ENCODE measurements around the gene MST1R. TPM values are rescaled to one million over a fixed set of nuclear protein-coding genes. Genes with fewer than 3 reads are reported as not detected.
"Not testable (repeated sequence)": the region's sequence is repeated elsewhere in the genome, so short reads cannot be mapped to it uniquely, and the experiment has no call there.

Gene MST1R
- total RNA-seq, 2 experiments from 2014 or later, result 1.7 to 2.9 TPM

- Mint-ChIP-seq H3K36me3 (peaks cover 5% of the 10 kb centered on the region), H3K4me1 (peaks cover 22% of the 10 kb centered on the region), H3K27ac (peak overlapping the region; percentile 80), H3K27me3 (no peaks in the 10 kb centered on the region), H3K4me3 (peak overlapping the region; percentile 62), H3K9me3 (no peaks in the 10 kb centered on the region)
- DNase-seq, result peak; percentile 69
- peak; percentile 34 for ATAC-seq (ENCODE audit: low read depth)
- POLR2A ChIA-PET, result interaction anchor here (0.5 to 1.8 kb wide), 5 partner anchors 23 to 176 kb away, joined by 3 to 7 read pairs (median 4); partner anchors contain the start of genes INKA1 and MON1A
Observed at GRCh38 chr3:49906073-49906743, 2.5 kb upstream of the MST1R start.

DNA sequence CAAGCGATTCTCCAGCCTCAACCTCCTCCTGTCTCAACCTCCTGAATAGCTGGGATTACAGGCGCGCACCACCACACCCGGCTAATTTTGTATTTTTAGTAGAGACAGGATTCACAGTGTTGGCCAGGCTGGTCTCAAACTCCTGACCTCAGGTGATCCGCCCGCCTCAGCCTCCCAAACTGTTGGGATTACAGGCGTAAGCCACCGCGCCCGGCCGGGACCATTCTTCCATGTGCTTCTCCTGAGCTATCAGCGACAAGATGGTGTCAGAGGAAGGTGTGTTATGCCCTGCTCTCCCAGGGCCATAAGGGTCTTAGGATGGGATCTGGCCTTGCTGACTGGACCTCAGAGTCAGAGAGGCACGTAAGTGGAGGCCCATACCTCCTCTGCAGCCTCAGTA, 775 bp upstream of the MST1R start:
- ATAC-seq (ENCODE audit: low read depth); DNase-seq; H3K36me3 Mint-ChIP-seq; H3K27me3 Mint-ChIP-seq; H3K9me3 Mint-ChIP-seq: not testable (repeated sequence)
- POLR2A ChIA-PET, result interaction anchor here (0.6 to 1.8 kb wide), 5 partner anchors 25 to 185 kb away, joined by 3 to 7 read pairs (median 6); partner anchors contain the start of genes AMIGO3, INKA1, MON1A and RBM6
- peaks cover 24% of the 10 kb centered on the region for H3K4me1 Mint-ChIP-seq
- H3K27ac Mint-ChIP-seq, result peak overlapping the region; percentile 95
- peak overlapping the region; percentile 96 for H3K4me3 Mint-ChIP-seq

DNA sequence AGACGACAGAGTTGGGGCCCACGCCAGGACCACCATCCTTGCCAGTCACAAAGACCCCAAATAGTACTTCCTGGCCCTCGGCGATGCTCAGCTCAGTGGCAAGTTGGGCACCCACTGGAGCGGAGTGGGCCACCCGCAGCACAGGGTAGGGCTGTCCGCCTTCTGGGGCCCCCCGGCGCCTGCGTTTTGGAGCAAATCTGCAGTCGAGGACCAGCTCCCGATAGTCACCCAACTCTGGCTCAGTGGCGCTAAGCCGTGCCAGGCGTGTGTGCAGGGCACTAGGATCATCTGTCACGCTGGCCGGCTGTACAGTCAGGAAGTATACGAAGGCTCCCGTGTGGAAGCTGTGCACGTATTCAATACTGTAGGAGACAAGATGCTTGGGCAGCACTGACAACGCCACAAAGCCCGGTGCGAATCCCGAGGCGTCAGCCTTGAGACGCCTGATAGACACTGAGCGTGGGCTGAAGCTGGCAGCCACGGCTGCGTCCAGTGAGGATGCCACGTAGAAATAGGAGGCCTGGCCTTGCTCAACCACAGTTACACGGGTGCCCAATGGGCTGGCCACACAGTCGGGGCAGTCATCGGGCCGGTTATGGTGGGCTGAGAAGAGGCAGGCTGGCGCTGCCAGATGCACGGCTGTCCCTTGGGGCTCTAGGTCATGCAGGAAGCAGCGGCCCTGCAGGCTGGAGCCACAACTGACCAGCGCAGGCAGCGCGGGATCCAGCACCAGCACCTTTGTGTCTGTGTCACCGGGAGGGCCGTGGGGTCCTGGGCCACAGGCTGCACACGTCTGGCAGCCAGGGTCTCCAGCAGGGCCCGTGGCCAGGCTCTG, 945 bp downstream of the MST1R start:
- ATAC-seq (ENCODE audit: low read depth), result no peak

GRCh38 chr3:49901366-49902339, 2.0 kb downstream of the MST1R start:
- DNase-seq (no peak), ATAC-seq (ENCODE audit: low read depth) (no peak)
- H3K27ac Mint-ChIP-seq, result no peak overlapping the region
- H3K9me3 Mint-ChIP-seq, result no peaks in the 10 kb centered on the region
- H3K4me1 Mint-ChIP-seq, result peaks cover 20% of the 10 kb centered on the region
- peaks cover 2% of the 10 kb centered on the region for H3K36me3 Mint-ChIP-seq
- POLR2A ChIA-PET, result interaction anchor here (0.6 to 1.3 kb wide), 3 partner anchors 12 to 1202 kb away, joined by 3 to 4 read pairs (median 3); partner anchors contain the start of gene MON1A
- H3K4me3 Mint-ChIP-seq, result no peak overlapping the region
- H3K27me3 Mint-ChIP-seq, result no peaks in the 10 kb centered on the region

More for the DNA sequence above, 945 bp downstream of the MST1R start:
- peaks cover 24% of the 10 kb centered on the region for H3K4me1 Mint-ChIP-seq
- no peaks in the 10 kb centered on the region for H3K9me3 Mint-ChIP-seq
- no peaks in the 10 kb centered on the region for H3K27me3 Mint-ChIP-seq
- H3K36me3 Mint-ChIP-seq, result peaks cover 2% of the 10 kb centered on the region
- H3K27ac Mint-ChIP-seq, result no peak overlapping the region
- DNase-seq, result no peak
- POLR2A ChIA-PET, result interaction anchor here (0.6 to 1.1 kb wide), 3 partner anchors 27 to 1203 kb away, joined by 3 to 4 read pairs (median 4); partner anchors contain the start of gene MON1A
- peak overlapping the region; percentile 96 for H3K4me3 Mint-ChIP-seq

DNA sequence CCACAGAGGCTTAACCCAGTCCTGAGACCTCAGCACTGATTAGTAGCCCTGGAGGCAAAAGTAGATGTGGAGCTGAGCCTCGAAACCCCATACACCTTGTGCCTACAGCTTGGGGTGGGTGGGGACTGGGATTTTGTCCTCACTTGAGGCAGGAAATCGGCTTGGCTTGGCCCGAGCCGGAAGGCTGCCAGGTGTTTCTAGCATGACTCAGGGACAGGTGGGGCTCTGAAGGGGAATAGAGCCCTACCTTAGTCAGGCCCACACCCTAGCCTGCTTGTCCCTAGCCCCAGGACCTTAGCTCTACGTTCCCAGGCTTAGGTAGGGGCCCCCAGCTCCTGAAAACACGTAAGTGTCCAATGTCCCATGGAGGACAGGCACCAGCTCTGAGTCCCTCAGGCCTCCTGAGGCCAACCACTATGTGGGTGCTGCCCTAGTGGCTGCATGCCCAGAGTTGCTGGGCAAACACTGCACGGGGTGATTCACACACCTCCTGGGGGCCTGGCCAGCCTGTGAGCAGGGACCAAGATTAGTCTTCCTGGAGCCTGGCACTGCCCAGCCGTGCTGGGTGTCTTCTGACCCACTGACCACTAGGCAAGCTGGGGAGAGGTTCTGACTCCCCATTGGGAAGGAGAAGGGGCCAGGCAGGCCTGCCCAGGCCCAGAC, 3.1 kb downstream of the MST1R start:
- no peak overlapping the region for H3K27ac Mint-ChIP-seq
- peaks cover 12% of the 10 kb centered on the region for H3K4me1 Mint-ChIP-seq
- no peak overlapping the region for H3K4me3 Mint-ChIP-seq
- no peaks in the 10 kb centered on the region for H3K27me3 Mint-ChIP-seq
- DNase-seq (no peak), ATAC-seq (ENCODE audit: low read depth) (no peak)
- H3K9me3 Mint-ChIP-seq, result no peaks in the 10 kb centered on the region
- POLR2A ChIA-PET, result interaction anchor here (1.3 kb wide), 1 partner anchor 11 kb away, joined by 3 read pairs; no protein-coding TSS in a partner anchor
- H3K36me3 Mint-ChIP-seq, result peaks cover 2% of the 10 kb centered on the region

- H3K36me3 Mint-ChIP-seq, result peaks cover 2% of the 10 kb centered on the region
- no peaks in the 10 kb centered on the region for H3K27me3 Mint-ChIP-seq
- H3K27ac Mint-ChIP-seq, result no peak overlapping the region
- POLR2A ChIA-PET, result interaction anchor here (0.7 kb wide), 1 partner anchor 61 kb away, joined by 3 read pairs; no protein-coding TSS in a partner anchor
- no peak overlapping the region for H3K4me3 Mint-ChIP-seq
- H3K4me1 Mint-ChIP-seq, result peaks cover 7% of the 10 kb centered on the region
- ATAC-seq (ENCODE audit: low read depth), result no peak
- H3K9me3 Mint-ChIP-seq, result no peaks in the 10 kb centered on the region
- DNase-seq, result no peak
Observed at GRCh38 chr3:49899815-49900214, 3.9 kb downstream of the MST1R start.

DNA sequence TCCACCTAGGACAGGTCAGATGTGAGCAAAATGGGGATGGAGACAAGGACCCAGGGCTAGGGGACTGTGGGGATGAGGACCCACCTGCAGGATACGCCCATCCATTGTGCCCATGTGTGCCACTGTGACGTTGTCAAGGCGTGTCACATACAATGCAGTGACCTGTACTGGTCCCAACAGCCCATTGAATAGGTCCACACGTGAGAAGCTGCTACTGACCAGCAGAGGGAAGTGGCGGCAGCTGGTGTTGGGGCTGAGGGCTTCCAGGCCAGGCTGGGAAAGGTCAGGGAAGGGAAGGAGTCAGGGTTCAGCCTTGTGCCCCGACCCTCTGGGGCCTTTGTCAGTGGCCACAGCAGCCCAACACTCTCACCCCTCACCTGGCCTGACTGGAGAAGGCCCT, 4.7 kb downstream of the MST1R start:
- Mint-ChIP-seq H3K9me3 (no peaks in the 10 kb centered on the region), H3K27me3 (no peaks in the 10 kb centered on the region), H3K27ac (no peak overlapping the region), H3K4me3 (no peak overlapping the region), H3K36me3 (peaks cover 1% of the 10 kb centered on the region), H3K4me1 (peaks cover 6% of the 10 kb centered on the region)
- POLR2A ChIA-PET, result no interaction called here
- ATAC-seq (ENCODE audit: low read depth) (no peak), DNase-seq (no peak)

- DNase-seq, result no peak
- ATAC-seq (ENCODE audit: low read depth), result no peak
- POLR2A ChIA-PET, result no interaction called here
- peaks cover 3% of the 10 kb centered on the region for H3K4me1 Mint-ChIP-seq
- H3K27ac Mint-ChIP-seq, result peak overlapping the region; percentile 8
- H3K4me3 Mint-ChIP-seq, result no peak overlapping the region
- H3K27me3 Mint-ChIP-seq, result no peaks in the 10 kb centered on the region
- no peaks in the 10 kb centered on the region for H3K36me3 Mint-ChIP-seq
- H3K9me3 Mint-ChIP-seq, result no peaks in the 10 kb centered on the region
Observed at GRCh38 chr3:49896345-49896744, 7.3 kb downstream of the MST1R start.

DNA sequence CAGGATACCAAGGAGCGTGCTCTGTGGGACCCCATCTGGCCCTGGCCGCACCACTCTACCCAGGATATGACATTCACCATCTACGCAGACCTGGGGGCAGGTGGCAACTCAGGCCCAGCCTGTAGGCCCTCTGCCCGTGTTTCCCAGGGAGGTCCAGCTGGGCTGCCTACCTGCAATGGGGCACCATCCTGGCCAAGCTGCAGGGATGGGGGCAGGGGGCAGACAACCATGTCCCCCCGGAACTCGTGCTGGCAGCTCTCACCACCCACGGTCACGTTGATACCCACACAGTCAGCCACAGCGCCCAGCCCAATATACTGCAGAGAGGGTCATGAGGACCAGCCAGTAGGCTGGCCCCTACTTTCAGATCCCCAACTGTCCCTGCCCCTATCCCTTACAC, 7.9 kb downstream of the MST1R start:
- POLR2A ChIA-PET, result no interaction called here
- Mint-ChIP-seq H3K4me1 (no peaks in the 10 kb centered on the region), H3K27me3 (no peaks in the 10 kb centered on the region), H3K4me3 (no peak overlapping the region), H3K9me3 (no peaks in the 10 kb centered on the region), H3K27ac (no peak overlapping the region), H3K36me3 (no peaks in the 10 kb centered on the region)
- no peak for ATAC-seq (ENCODE audit: low read depth)
- no peak for DNase-seq

GRCh38 chr3:49889296-49889695, 14.4 kb downstream of the MST1R start:
- no peak for DNase-seq
- Mint-ChIP-seq H3K4me1 (peaks cover 3% of the 10 kb centered on the region), H3K9me3 (no peaks in the 10 kb centered on the region), H3K36me3 (no peaks in the 10 kb centered on the region), H3K4me3 (no peak overlapping the region), H3K27me3 (no peaks in the 10 kb centered on the region), H3K27ac (no peak overlapping the region)
- POLR2A ChIA-PET, result interaction anchor here (0.9 kb wide), 1 partner anchor 12 kb away, joined by 3 read pairs; no protein-coding TSS in a partner anchor
- no peak for ATAC-seq (ENCODE audit: low read depth)

- ATAC-seq (ENCODE audit: low read depth), result no peak
- no peaks in the 10 kb centered on the region for H3K9me3 Mint-ChIP-seq
- POLR2A ChIA-PET, result no interaction called here
- H3K36me3 Mint-ChIP-seq, result no peaks in the 10 kb centered on the region
- H3K4me1 Mint-ChIP-seq, result peaks cover 3% of the 10 kb centered on the region
- peaks cover 3% of the 10 kb centered on the region for H3K27me3 Mint-ChIP-seq
- no peak overlapping the region for H3K4me3 Mint-ChIP-seq
- DNase-seq, result no peak
- no peak overlapping the region for H3K27ac Mint-ChIP-seq
Observed at GRCh38 chr3:49886922-49887265, 16.8 kb downstream of the MST1R start.

GRCh38 chr3:49883998-49884397, 19.7 kb downstream of the MST1R start:
- DNase-seq (no peak), ATAC-seq (ENCODE audit: low read depth) (no peak)
- Mint-ChIP-seq H3K4me3 (no peak overlapping the region), H3K9me3 (no peaks in the 10 kb centered on the region), H3K4me1 (no peaks in the 10 kb centered on the region), H3K36me3 (no peaks in the 10 kb centered on the region), H3K27ac (no peak overlapping the region), H3K27me3 (peaks cover 3% of the 10 kb centered on the region)
- POLR2A ChIA-PET, result no interaction called here
